H1 (cell line): Measurements from ENCODE around the gene EYA4.

Experiments
- CHD1 ChIP-seq: IDR thresholded peaks from 2 replicates; pipeline ENCODE4 v1.6.1; 2012; ENCODE audit warnings: low read depth, low read length, improper control_type of control experiment
- EGR1 ChIP-seq: IDR thresholded peaks from 2 replicates; pipeline ENCODE4 v1.6.1; 2011; ENCODE audit warnings: low read depth, low read length, borderline replicate concordance
- JUN ChIP-seq: IDR thresholded peaks from 2 replicates; pipeline ENCODE4 v1.6.1; 2011; ENCODE audit warnings: low read depth, mild to moderate bottlenecking, improper control_type of control experiment, low read length
- POLR2AphosphoS5 ChIP-seq: IDR thresholded peaks from 2 replicates; pipeline ENCODE4 v1.6.1; 2011; ENCODE audit warnings: low read depth, low read length
- SAP30 ChIP-seq: fragments of 300-600 bp; sonication (generic); IDR thresholded peaks from 2 replicates; pipeline ENCODE4 v1.7.1; 2012; ENCODE audit warnings: low read length, moderate library complexity, mild to moderate bottlenecking, inconsistent platforms; ENCODE audit not compliant: insufficient read depth, insufficient replicate concordance
- ZNF274 ChIP-seq: IDR thresholded peaks from 2 replicates; pipeline ENCODE4 v1.7.0; 2012; ENCODE audit warnings: low read length, borderline replicate concordance; ENCODE audit errors: extremely low read depth
- TF ChIP-seq, protein P1 (sequence below), 3 experiments: IDR thresholded peaks; 1 replicate in 2 of 3; 2 replicates in 1 of 3; pipeline versions ENCODE4 v1.5.1 to v1.6.1; 2011; ENCODE audit warnings: low read length in 3 of 3, mild to moderate bottlenecking in 3 of 3, inconsistent platforms in 2 of 3, low read depth in 1 of 3, moderate library complexity in 1 of 3; ENCODE audit not compliant: insufficient read depth in 1 of 3; ENCODE audit errors: control extremely low read depth in 1 of 3

DNA sequence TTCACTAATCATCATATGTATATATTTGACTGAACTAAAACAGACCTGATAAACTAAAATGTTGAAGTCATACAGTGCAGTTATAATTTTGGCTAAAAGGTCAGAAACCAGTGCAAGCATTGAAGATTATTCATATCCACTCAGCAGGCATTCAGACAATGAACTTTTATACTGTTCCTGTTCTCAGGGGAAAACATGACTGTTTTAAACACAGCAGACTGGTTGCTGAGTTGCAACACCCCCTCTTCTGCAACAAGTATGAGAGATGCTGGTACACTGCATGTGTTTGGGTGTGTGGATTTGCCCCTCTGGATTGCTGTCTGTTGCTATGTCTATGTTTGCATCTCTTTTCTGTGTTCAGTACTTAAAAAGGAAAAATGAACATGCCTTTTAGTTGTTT lies 206.8 kb downstream of the EYA4 start:
- TF ChIP-seq, protein P1, sequence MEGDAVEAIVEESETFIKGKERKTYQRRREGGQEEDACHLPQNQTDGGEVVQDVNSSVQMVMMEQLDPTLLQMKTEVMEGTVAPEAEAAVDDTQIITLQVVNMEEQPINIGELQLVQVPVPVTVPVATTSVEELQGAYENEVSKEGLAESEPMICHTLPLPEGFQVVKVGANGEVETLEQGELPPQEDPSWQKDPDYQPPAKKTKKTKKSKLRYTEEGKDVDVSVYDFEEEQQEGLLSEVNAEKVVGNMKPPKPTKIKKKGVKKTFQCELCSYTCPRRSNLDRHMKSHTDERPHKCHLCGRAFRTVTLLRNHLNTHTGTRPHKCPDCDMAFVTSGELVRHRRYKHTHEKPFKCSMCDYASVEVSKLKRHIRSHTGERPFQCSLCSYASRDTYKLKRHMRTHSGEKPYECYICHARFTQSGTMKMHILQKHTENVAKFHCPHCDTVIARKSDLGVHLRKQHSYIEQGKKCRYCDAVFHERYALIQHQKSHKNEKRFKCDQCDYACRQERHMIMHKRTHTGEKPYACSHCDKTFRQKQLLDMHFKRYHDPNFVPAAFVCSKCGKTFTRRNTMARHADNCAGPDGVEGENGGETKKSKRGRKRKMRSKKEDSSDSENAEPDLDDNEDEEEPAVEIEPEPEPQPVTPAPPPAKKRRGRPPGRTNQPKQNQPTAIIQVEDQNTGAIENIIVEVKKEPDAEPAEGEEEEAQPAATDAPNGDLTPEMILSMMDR (IDR thresholded peaks at IDR 0.05; ENCODE audit: control extremely low read depth in 1 of 3, insufficient read depth in 1 of 3, low read depth in 1 of 3, low read length in 3 of 3), result no peak
- TF ChIP-seq SAP30 (no peak), EGR1 (no peak), POLR2AphosphoS5 (no peak), CHD1 (no peak), JUN (no peak), ZNF274 (no peak)
